AG09309 (cell line): ENCODE data around the gene PCCB.

Source experiments
- DNase-seq: peaks from one replicate; pipeline ENCODE4 v3.0.0-alpha.2; 2010; ENCODE audit warnings: low read depth
- H3K4me3 ChIP-seq: 2 replicates; pipeline ENCODE4 v1.5.1; 2011; ENCODE audit warnings: mild to moderate bottlenecking, low read depth, low read length, moderate library complexity; ENCODE audit not compliant: control insufficient read depth
- TF ChIP-seq, protein P1 (sequence below): IDR thresholded peaks from 2 replicates; pipeline ENCODE4 v1.5.1; 2011; ENCODE audit warnings: mild to moderate bottlenecking, low read depth, low read length, inconsistent platforms; ENCODE audit not compliant: insufficient read depth, control insufficient read depth; ENCODE audit errors: missing control alignments

The PCCB gene

DNA sequence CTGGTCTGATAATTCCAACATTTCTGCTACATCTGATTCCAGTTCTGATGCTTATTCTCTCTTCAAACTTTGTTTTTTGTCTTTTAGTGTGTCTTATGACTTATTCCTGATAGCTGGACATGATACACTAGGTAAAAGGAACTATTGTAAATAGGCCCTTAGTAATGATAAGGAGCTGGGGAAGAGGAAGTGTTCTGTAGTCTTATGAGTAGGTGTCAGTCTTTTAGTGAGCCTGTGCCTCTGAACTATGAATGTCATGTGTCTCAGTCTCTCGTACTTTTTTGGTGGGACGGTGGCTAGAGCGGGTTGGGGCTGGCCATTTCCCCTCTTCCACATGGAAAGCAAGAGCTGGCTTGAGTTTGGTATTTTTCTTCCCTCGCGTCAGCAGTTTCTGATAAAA is 41.2 kb downstream of the PCCB start:
- TF ChIP-seq, protein P1, sequence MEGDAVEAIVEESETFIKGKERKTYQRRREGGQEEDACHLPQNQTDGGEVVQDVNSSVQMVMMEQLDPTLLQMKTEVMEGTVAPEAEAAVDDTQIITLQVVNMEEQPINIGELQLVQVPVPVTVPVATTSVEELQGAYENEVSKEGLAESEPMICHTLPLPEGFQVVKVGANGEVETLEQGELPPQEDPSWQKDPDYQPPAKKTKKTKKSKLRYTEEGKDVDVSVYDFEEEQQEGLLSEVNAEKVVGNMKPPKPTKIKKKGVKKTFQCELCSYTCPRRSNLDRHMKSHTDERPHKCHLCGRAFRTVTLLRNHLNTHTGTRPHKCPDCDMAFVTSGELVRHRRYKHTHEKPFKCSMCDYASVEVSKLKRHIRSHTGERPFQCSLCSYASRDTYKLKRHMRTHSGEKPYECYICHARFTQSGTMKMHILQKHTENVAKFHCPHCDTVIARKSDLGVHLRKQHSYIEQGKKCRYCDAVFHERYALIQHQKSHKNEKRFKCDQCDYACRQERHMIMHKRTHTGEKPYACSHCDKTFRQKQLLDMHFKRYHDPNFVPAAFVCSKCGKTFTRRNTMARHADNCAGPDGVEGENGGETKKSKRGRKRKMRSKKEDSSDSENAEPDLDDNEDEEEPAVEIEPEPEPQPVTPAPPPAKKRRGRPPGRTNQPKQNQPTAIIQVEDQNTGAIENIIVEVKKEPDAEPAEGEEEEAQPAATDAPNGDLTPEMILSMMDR: no peak
- no peak for DNase-seq
- no peak overlapping the region for H3K4me3 ChIP-seq

DNA sequence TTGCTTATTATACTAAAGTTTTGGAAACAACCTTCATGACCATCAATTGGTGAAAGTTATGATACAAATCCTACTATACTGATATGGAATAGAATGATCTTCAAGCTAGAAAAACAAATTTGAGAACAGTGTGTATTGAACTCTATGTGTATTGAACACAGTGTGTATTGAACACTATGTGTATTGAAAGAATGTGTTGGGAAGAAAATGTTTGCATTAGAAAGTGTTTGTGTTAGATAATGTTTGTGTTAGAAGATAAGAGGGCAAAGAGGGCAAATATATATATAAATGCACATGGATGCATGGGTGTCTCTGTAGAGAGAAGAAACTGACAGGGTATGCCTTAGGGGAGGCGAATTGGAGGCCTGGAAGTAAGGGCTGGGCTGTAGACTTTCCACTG is 42.4 kb downstream of the PCCB start:
- DNase-seq: no peak
- TF ChIP-seq, protein P1: no peak
- H3K4me3 ChIP-seq: no peak overlapping the region

DNA sequence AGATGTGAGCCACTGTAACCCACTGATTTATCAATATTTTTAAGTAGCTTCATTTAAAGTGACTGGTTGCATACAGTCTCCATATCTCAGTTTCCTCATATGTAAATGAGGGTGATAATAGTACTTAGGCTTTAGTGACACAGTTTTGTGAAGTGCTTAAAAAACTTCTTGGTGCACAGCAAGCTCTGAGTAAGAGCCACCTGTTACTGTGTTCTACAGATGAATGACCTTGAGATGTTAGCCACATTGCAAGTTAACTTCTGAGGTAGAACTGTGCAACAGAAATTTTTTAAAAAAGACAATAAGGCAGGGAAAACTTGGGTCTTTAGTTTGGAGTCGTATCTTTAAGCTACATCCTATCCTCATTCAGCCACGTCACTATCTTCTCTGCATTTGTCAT is 43.1 kb downstream of the PCCB start:
- TF ChIP-seq, protein P1: no peak

DNA sequence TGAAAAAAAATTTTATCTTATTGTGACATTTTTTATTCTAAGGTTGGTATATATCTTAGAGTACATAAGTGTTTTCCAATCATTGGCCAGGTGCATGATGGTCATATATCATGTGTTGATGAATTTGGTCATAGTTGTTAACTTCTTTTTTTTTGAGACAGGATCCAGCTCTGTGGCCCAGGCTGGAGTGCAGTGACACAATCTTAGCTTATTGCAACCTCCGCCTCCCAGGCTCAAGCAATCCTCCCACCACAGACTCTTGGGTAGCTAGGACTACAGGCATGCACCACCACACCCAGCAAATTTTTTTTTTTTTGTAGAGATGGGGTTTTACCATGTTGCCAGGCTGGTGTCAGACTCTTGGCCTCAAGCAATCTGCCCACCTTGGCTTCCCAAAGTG is 44.0 kb downstream of the PCCB start:
- H3K4me3 ChIP-seq: no peak overlapping the region
- no peak for DNase-seq
- TF ChIP-seq, protein P1: no peak

More for the DNA sequence above, 43.1 kb downstream of the PCCB start:
- no peak for DNase-seq
- no peak overlapping the region for H3K4me3 ChIP-seq

DNA sequence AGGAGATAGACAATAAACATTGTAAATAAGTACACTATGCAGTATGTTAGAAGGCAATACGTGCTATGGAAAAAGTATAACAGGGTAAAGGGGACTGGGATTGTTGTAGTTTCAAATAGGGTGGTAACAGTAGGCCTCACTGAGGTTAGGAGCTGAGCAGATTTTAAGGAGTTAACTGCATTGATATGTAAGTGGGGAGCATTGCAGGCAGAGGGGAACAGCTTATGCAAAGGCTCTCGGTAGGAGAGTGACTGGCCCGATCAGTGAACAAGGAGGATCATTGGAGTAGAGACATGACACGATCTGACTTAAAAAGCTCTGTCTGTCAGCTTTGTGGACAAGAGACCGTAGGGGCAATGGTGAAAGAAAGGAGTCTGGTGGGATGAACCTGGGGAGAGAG is 46.8 kb downstream of the PCCB start:
- TF ChIP-seq, protein P1: no peak
- DNase-seq: no peak
- H3K4me3 ChIP-seq: no peak overlapping the region

DNA sequence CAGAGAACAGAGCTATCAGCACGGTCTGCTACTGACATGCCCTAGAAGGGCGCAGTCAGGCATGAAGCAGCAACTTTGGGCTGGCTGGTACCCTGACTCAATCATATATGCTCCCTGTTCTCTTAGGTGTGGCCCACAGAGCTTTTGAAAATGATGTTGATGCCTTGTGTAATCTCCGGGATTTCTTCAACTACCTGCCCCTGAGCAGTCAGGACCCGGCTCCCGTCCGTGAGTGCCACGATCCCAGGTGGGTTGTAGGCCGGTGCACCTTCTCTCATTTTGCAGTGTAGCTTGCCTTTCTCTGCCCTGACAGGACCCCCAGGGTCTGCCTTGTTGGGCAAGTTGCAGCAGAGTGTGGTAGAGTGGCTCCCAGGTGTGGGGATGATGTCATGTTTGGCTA is 47.7 kb downstream of the PCCB start:
- no peak for DNase-seq
- TF ChIP-seq, protein P1: no peak
- no peak overlapping the region for H3K4me3 ChIP-seq

DNA sequence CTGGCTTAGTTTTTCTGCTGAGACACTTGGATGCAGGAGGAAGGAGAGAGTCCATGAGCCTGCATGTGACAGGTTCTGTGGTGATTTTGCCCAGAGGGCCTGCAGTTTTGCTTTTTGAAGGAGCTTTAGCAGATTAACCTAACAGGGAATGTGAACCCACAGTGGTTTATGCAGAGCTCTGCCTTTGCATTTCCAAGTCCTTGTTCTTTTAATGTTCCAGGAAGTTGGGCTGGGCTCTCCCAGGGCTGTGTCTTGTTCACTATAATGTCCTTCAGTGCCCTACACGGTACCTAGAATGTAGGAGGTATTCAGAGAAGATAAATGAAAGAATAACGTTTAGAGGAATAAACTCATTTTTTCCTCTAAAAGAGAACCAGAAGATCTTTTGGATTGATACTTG is 50.3 kb downstream of the PCCB start:
- no peak overlapping the region for H3K4me3 ChIP-seq
- TF ChIP-seq, protein P1: no peak
- DNase-seq: no peak
